Tongue (tissue), 3 donors: Measurements from ENCODE around the gene UROC1. TPM values are rescaled to one million over a fixed set of nuclear protein-coding genes. Genes with fewer than 3 reads are reported as not detected.

ENCODE experiments used
- DNase-seq: peaks from one replicate; pipeline ENCODE4 v3.0.0-alpha.2; 2015
- small RNA-seq: library from RNA; depleted of rRNA; stranded (forward); fragments of <200 nt; gene quantifications from one replicate; pipeline ENCODE3, GENCODE V24; 2014; ENCODE audit warnings: low replicate concordance
- total RNA-seq: library from RNA; depleted of rRNA; stranded (reverse); fragments of >200 nt; gene quantifications from one replicate; pipeline ENCODE4 v1.2.3, GENCODE V29; 2014

Gene UROC1
- total RNA-seq, 1 donor from 2014 or later, result not detected

DNA sequence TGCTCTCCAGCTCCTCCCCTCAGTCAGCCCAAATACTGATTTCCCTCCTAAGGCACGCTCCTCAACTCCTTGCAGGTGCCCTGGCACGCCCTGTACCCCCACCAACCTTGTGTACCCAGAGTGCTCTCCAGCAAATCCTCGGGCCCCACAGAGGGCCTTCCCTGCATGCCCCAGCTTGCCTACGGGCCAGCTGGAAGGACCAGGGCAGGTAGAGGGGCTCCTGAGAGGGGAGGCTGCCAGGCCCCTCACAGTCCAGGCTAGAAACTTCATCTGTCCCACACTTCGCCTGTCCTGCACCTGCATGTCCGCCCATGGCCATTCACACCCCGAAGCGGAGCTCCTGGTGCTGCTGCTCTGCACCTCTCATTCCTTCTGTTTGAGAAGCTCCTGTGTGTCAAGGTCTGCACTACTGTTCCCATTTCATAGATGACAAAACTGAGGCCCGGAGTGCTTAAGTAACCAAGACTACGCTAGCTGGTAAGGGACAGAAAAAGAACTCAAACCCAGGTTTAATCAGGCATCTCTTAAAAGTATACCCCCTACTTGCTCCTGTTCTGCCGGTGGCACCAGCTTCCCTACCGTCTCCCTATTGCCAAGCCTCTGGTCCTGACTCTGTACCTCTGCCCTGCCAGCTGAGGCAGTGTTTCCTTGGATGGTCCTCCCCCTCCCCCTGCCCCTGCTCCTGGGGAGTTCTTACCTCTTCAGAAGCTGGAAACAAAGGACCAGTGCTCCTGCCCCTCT lies 77.4 kb downstream of the UROC1 start:
- no peak for DNase-seq

DNA sequence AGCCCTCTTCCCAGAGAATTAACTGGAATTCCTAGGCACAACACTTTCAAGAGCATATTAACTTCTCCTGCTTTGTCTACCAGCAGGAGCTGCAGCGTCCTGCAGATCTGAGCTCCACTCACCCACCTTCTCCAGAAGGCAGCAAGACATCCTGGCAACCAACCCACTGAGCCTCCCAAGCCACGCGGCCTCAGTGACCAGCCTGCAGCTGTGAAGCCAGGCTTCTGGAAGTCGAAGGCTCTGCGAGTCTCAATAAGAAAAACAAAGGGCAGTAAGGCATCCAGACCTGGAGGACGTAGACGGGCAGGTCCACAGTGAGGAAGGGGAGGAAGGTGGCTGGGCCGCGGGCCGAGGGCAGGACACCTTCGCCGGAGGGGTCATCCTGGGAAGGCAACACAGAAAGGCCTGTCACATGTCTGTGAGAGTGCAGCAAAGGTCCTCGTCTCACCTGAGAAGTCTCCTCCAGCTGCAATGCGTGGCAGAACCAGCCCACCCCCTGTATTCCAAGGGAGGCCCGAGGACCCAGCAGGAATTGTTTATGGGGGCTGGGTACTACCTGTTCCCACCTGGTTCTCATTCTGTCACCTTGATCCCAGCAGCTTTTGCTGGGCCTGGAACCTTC lies 78.1 kb downstream of the UROC1 start:
- DNase-seq, result no peak

DNA sequence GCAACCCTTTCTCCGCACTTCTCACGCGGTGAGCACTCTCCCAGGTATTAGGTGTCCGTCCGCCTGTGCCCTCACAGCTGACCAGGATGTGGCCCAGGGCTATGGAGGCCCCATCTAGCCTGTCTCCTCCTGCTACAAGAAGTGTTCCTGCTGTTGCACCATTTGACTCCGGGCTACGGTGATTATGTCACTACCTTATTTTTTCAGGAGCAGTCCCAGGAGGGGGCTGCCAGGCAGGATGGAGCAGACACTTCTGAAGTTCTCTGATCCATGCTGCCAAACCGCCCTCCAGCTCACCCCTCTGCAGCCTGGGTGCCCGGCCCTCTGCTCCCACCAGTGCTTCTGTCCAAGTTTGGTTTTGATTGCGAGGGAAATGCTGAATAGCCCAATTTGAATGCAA lies 78.8 kb downstream of the UROC1 start:
- DNase-seq, result no peak

DNA sequence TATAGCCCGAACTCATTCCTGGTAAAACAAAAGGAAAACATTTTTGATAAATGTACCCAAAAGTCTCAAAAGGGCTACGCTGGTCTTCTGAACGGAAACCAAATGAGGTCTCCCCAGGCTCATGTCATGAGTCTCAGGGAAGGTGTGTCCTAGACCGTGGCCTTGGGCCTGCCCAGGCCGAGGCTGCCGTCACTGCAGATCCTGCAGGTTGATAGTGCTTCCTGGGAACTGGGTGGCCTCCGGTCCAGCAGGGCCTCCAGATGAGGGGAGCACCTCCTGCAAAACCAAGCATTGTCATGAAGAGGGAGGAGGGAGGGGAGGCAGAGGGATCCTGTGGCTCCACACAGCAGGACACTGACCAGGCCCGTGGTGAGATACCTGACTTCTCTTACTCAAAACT lies 79.4 kb downstream of the UROC1 start:
- no peak for DNase-seq

DNA sequence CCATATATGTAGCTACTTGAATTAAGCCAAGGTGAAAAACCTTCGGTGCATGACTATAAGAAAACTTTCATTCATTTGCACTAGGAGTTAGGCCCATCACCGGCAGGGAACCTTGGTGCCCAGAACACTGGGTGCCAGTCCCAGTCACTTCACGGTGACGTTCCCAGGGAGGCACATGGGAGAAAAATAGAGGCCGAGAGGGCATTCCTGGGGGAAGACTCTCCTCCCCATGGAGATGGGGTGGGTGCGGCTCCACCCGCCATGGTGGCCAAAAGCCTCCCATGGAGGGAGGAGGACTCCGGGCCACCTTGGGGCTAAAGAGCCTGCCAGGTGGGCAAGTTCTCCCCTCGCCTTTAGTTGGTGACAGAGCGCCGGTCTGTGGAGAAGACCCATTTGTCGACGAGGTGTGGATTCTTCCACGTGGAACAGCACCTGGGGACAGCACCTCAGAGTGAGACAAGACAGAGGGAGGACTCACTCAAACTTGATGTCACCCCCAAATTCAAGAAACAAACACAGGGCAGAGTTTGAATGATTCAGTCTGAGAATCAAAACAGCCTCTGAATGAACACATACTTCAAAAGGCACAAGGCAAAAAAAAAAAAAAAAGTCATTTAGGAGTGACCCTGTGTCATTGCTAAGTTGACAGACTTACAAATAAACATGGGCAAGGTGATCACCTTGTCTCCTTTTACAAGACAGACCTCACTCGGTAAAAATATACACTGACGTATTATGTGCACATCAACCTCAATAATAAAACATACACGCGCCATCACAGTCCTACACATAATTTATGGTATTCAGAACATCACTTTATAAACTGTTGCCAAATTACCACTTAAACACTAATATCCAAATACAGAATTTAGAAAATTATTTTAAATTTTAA lies 80.5 kb downstream of the UROC1 start:
- DNase-seq, result no peak

DNA sequence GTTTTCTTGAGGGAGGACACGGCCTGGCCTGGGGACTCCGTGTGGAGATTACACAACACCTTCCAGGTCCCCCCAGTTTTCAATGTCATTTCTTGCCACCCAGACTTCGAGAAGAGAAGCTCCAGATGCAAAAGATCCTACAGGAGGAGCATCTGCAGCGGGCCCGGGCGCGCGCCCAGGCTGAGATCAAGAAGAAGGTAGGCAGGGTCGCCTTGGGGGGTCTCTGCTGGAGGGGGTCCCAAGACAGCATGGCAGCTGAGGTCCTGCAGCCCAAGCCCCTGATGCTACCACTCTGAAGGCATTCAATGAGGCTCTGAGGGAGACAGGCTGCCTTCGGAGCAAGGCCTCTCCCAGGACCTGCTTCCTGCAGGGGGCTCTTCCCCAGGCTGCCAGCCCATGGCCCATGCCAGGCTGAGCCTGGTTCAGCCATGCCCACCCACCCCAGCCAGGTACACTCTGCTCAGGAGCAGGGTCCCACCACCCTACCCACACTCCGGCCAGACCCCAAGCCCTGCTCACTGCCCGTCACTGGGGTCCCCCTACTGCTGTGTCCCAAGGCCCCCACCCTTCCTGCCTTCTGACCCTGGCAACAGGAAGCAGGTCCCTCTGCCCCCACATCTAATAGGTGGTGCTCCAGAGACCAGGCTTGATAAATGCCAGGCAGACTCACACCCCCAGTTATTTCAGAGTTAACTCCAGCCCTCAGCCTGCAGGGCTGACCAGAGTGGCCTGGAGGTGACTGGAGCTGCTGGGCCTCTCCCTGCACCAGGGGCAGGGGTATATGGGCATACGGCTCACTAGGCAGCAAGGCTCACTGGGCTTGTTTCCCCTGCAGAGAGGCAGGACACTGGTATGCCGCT lies 81.9 kb downstream of the UROC1 start:
- no peak for DNase-seq

DNA sequence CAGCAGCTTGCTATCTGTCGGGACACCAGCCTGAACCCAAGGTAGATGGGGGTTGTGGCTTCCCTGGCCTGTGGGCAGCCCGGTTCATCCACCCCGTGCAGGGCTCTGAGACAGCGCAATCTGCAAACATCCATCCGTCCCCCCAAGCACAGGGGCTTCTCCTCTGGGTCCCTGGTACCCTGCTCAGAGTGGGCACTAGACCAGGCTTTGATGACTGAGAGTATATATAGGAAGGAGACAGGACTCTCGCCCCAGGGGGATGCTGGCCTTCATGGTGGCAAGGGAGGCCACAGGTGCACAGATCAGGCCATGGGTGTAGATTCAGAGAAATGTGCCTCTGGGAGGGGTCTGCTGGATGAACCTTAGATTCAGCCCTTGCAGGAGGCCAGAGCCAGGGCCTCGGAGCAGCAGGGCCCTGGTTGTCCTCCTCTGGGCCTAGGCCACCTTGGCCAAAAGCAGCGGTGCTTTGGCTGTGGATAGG lies 82.6 kb downstream of the UROC1 start:
- DNase-seq, result no peak

GRCh38 chr3:126434264-126434590 lies 83.3 kb downstream of the UROC1 start:
- DNase-seq, result no peak

DNA sequence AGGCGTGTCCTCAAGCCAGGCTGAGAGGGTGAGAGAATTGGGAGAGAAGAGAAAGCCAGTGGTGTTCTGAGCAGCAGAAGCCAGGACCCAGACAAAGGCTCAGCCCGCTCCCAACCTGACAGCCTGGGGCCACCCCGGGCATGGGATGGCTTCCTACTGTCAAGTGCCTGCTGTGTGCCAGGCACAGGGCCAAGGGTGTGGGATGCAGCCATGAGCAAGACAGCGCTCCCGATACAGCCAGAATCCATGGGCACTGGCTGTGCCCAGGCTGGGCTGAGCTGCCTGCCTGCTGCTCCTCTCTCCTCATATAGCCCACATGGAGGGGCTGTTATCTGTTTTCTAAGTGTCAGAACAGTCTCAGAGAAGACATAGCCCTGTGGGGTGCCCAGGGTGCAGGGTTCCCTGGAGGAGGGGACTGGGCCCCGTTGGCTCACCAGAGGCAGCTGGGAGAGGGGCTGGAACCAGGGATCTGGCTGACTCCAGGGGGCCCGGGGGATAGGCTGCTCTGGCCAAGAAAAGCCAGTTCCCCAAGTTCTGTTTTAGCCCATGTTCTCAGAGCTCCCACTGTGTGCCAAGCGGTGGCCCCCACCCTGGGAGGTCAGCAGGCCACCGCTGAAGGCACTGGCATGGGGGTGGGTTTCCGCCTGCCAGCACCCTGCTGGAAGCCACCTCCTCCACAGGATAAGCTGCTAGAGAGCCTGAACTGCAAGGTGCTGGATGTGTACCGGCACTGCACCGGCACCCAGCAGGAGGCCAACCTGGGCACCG lies 83.9 kb downstream of the UROC1 start:
- no peak for DNase-seq

DNA sequence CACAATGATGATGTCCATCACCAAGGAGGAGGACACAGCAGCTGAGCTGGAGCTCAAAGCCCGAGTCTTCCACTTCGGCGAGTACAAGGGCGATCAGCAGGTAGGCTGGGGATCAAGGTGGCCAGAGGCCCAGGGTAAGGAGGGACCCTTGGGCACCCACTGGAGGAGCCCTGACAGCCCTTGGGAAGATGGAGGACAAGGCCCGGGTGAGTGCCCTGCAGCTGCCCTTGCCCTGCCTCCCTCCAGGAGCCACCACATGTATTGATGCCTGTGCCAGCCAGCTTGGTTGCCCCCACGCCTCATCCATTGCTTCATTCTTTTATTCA lies 84.5 kb downstream of the UROC1 start:
- DNase-seq, result no peak

- no peak for DNase-seq
Measured at GRCh38 chr3:126432361-126433104, 85.0 kb downstream of the UROC1 start.

Small RNA genes within 50 kb of the gene (small RNA-seq; reads per million reads assigned to genes)
- gene RNA5SP138, result not detected

Other genes starting within 250 kb of the UROC1 start
- 12.1 TPM for gene KLF15, start 160.4 kb downstream of the UROC1 start, total RNA-seq
- gene CFAP100, start 122.9 kb downstream of the UROC1 start, total RNA-seq, result not detected
- 39.2 TPM for gene ZXDC, start 41.9 kb downstream of the UROC1 start, total RNA-seq
- gene CHST13, start 6.4 kb upstream of the UROC1 start, total RNA-seq, result not detected
- not detected for gene C3orf22, start 41.2 kb upstream of the UROC1 start, total RNA-seq
- 14.6 TPM for gene TXNRD3, start 137.4 kb upstream of the UROC1 start, total RNA-seq
- gene CHCHD6, start 186.5 kb upstream of the UROC1 start, total RNA-seq, result 4.8 TPM